ENCODE results near the gene FRMD1. TPM values are rescaled to one million over a fixed set of nuclear protein-coding genes. Genes with fewer than 3 reads are reported as not detected.

Gene FRMD1
- total RNA-seq, 1 donor from 2014 or later = not detected

- intact Hi-C loops (cut with micrococcal nuclease) = no loop called here
These were observed 34.2 kb upstream of the FRMD1 start for GRCh38 chr6:168113226-168113625.

GRCh38 chr6:168111911-168112310 is 32.9 kb upstream of the FRMD1 start:
- intact Hi-C loops (cut with micrococcal nuclease) = no loop called here

GRCh38 chr6:168110437-168110836 is 31.4 kb upstream of the FRMD1 start:
- intact Hi-C loops (cut with micrococcal nuclease) = no loop called here

- intact Hi-C loops (cut with micrococcal nuclease) = no loop called here
These were observed 30.2 kb upstream of the FRMD1 start for GRCh38 chr6:168109171-168109570.

- intact Hi-C loops (cut with micrococcal nuclease) = no loop called here
These were observed 28.4 kb upstream of the FRMD1 start for GRCh38 chr6:168107191-168107983.

- intact Hi-C loops (cut with micrococcal nuclease) = no loop called here
These were observed 27.6 kb upstream of the FRMD1 start for GRCh38 chr6:168106633-168107005.

- intact Hi-C loops (cut with micrococcal nuclease) = no loop called here
These were observed 27.0 kb upstream of the FRMD1 start for GRCh38 chr6:168105813-168106632.

GRCh38 chr6:168104636-168105035 is 25.6 kb upstream of the FRMD1 start:
- intact Hi-C loops (cut with micrococcal nuclease) = no loop called here

- intact Hi-C loops (cut with micrococcal nuclease) = no loop called here
These were observed 24.2 kb upstream of the FRMD1 start for GRCh38 chr6:168103050-168103830.

- intact Hi-C loops (cut with micrococcal nuclease) = no loop called here
These were observed 23.4 kb upstream of the FRMD1 start for GRCh38 chr6:168102315-168102985.

- intact Hi-C loops (cut with micrococcal nuclease) = no loop called here
These were observed 22.7 kb upstream of the FRMD1 start for GRCh38 chr6:168101590-168102314.

- intact Hi-C loops (cut with micrococcal nuclease) = no loop called here
These were observed 22.0 kb upstream of the FRMD1 start for GRCh38 chr6:168100803-168101589.

- intact Hi-C loops (cut with micrococcal nuclease) = no loop called here
These were observed 21.2 kb upstream of the FRMD1 start for GRCh38 chr6:168100011-168100802.

GRCh38 chr6:168099201-168100010 is 20.4 kb upstream of the FRMD1 start:
- intact Hi-C loops (cut with micrococcal nuclease) = no loop called here

GRCh38 chr6:168098431-168098861 is 19.4 kb upstream of the FRMD1 start:
- intact Hi-C loops (cut with micrococcal nuclease) = no loop called here

GRCh38 chr6:168097621-168098430 is 18.8 kb upstream of the FRMD1 start:
- intact Hi-C loops (cut with micrococcal nuclease) = no loop called here

- intact Hi-C loops (cut with micrococcal nuclease) = no loop called here
These were observed 18.2 kb upstream of the FRMD1 start for GRCh38 chr6:168097221-168097620.

All from T-helper 2 cell treated with Interferon-gamma antibody and Interleukin-4, amounts not matched to agents 100 ng/mL and 5 ng/mL, for 36 hours (primary cell).